ENCODE measurements around the gene CYP26B1.

The CYP26B1 gene, protein sequence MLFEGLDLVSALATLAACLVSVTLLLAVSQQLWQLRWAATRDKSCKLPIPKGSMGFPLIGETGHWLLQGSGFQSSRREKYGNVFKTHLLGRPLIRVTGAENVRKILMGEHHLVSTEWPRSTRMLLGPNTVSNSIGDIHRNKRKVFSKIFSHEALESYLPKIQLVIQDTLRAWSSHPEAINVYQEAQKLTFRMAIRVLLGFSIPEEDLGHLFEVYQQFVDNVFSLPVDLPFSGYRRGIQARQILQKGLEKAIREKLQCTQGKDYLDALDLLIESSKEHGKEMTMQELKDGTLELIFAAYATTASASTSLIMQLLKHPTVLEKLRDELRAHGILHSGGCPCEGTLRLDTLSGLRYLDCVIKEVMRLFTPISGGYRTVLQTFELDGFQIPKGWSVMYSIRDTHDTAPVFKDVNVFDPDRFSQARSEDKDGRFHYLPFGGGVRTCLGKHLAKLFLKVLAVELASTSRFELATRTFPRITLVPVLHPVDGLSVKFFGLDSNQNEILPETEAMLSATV

GRCh38 chr2:72147303-72147971 is at the start of gene CYP26B1:
CYP26B1 (minus strand) TSS chr2:72147862; CDS start chr2:72147834, 28 bp downstream.
- DNase-seq: no peak

DNA sequence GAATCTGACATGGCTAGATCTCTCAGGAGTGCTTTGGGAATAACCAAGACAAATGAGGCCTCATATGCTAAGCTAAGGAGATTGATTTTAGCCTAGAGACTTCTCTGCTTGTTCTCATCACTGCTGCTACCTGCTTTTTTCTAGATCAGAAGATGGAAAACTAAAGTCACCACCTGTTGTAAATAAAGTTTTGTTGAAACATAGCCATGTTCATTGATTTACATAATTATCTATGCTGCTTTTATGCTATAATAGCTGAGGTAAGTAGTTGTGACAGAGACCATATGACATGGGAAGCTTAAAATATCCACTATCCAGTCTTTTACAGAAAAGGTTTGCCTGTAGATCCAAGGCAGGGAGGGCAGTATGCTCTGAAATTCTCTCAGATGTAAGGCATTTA is 46.1 kb upstream of the CYP26B1 start:
- no peak for DNase-seq

DNA sequence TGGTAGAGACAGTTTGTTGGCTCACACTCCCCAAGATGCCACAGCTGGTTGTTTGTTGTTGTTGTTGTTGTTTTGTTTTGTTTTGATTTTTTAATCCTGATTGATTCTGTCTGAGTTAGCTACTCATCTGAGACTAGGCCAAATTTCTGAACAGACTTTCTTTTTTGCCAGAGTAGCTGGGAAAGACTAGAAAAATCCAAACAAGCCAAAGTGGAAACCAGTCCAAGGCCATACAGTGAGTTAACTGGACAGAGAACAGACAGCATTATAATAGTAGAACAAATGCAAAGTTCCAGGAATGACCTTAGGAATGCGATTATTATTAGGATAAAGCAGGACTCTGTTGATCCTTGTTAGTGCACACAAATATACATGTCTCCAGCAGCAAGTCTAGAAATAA is 43.8 kb upstream of the CYP26B1 start:
- DNase-seq: no peak

DNA sequence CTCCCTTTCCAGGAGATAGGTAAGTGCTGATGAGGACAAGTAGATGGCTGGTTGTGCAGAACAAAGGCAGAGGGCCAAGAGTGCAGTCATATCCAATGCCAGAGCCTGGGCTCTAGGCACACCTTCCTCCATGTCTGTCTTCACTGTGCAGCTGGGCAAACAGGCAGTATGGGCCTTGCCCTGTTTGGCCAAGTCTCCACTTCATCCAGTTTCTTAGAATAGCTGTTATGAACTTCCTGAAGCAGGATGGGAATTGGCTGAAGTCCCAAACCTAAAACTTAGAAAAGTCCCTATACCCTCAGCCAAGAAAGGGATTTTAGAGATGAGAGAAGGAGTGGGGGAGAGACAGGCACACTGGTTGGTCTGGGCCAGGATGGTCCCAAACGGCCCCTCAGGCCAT is 37.5 kb upstream of the CYP26B1 start:
- DNase-seq: no peak

GRCh38 chr2:72183466-72183865 is 35.8 kb upstream of the CYP26B1 start:
- DNase-seq: no peak

- no peak for DNase-seq
Observed at GRCh38 chr2:72183016-72183415, 35.4 kb upstream of the CYP26B1 start.

- no peak for DNase-seq
Observed at GRCh38 chr2:72182547-72182946, 34.9 kb upstream of the CYP26B1 start.

DNA sequence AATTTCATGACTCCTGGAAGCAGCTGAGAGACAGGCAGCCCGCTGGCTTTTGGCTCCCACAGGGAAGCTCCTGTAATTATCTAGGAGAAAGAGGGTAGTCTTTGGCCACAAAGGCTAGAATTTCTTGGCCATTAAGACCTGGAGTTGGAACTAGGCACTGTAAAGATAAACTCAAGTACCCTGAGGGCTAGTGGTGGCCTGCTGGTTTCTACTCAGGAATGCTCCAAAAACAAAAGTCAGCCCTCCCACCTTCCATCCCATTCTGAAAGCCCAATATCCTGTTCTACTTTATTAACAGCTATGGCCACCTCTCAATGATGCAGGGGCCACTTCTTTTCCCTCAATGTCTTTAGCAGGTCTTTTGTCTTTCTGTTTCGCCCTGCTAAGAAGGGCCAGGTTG is 34.0 kb upstream of the CYP26B1 start:
- no peak for DNase-seq

- no peak for DNase-seq
Observed at GRCh38 chr2:72180351-72180750, 32.7 kb upstream of the CYP26B1 start.

GRCh38 chr2:72178551-72178950 is 30.9 kb upstream of the CYP26B1 start:
- DNase-seq: no peak

DNA sequence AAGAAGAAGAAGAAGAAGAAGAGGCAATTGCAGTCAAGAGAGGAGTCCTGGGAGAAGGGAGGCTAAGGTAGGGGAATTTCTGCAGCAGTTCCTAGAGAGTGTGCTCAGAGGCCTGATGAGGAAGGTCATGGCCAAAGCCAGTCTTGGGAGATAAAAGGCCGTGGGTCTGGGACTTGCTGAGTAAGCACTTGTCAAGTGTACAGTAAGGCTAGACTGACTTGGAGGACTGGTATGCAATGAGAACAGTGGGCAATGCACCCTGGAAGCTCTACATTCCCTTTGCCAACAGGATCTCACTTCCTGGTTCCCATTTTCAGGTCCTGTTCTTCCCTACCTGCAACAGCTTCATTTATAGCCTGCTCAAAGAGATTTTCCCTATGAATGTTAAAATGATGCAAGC is 28.6 kb upstream of the CYP26B1 start:
- DNase-seq: no peak

DNA sequence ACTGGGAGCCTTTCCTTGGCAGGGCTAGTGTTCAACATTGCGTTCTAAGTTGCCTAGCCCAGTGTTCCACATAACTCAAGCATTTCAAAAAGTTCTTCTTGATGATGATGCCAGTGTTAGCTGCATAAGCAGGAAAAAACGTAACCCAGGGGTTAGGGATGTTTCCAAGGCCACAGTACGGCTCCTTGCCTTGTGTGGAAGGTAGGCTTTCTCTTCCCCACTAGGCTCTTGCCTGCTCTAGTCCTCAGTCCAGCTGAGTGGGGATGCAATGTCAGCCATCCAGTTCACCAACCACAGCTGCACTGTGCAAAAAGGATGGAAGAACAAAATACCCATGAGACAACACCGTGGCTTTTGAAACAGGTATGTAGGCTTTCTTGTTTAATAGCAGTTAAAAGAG is 28.0 kb upstream of the CYP26B1 start:
- no peak for DNase-seq

GRCh38 chr2:72173640-72174321 is 26.1 kb upstream of the CYP26B1 start:
- DNase-seq: no peak

DNA sequence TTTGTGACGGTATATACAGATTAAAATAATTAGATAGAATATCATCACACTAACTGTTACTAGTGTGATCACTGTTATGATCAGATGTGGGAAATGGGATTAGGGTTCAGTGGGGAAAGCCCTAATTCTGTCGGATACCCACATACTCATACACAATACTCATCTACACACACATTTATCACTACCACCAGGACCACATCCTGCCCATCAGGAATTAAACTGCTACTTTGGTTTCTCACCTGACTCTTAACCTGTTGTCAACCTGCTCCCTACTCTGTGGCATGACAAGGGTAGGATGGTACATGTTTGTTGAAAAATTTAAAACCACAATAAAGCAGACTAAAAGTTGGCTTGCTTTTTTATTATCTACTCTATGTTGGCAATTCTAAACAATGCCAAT is 24.8 kb upstream of the CYP26B1 start:
- no peak for DNase-seq

- peak; percentile 68 for DNase-seq
Observed at GRCh38 chr2:72166279-72166678, 18.6 kb upstream of the CYP26B1 start.

DNA sequence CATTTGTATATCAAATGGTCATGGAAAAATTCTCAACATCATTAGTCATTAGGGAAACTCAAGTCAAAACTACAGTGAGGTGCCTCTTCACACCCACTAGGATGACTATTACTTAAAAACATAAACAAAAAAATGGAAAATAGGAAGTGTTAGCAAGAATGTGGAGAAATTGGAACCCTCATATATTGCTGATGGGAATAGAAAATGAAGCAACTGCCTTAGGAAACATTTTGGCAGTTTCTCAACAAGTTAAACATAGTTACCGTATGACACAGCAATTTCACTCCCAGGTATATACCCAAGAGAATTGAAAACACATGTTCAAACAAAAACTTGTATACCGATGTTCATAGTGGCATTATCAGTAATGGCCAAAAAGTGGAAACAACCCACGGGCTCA is 18.1 kb upstream of the CYP26B1 start:
- DNase-seq: peak; percentile 71

GRCh38 chr2:72162574-72162973 is 14.9 kb upstream of the CYP26B1 start:
- DNase-seq: no peak

GRCh38 chr2:72159211-72159993 is 11.7 kb upstream of the CYP26B1 start:
- no peak for DNase-seq

DNA sequence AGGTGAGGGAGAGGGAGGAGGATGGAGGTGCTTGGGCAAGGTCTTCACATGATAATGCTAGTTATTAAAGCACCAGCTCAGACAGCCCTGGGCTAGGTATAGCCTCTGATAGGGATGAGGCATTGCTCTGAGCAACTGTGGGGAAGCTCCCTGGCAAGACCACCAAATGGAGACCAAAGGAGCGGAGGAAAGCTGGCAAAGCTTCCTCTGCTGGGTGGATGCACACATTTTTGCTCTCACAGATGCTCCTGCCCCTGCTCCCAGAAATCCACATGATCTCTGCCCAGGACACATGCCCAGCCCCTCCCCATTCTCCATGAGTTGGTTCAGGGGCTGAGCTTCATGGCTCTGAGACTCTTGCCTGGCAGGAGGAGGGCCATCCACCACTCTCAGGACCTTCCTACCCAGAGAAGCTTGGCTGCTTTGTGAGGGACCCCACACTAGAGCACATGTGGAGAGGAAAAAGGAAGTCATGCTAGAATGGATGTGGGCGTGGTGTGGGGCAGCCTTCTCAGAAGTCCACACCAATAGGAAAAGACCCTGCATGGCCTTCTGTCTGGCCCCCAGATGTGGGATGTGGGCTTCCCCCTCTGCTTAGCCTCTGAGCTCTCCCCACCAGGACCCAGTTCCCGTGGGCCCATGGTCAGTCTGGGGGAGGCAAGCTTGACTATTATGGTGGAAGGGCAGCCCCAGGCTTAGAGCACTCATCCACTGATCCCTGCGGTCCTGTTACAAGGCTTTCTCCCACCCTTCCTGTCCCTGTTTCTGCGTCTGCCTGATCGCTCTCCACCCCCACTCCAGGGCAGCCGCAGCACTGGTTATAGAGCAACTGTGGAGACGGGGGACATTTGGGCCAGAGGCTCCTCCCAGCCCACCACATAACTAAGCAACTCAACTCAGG is 10.5 kb upstream of the CYP26B1 start:
- no peak for DNase-seq

GRCh38 chr2:72156872-72157271 is 9.2 kb upstream of the CYP26B1 start:
- DNase-seq: no peak

- no peak for DNase-seq
Observed at GRCh38 chr2:72155737-72156136, 8.1 kb upstream of the CYP26B1 start.

- no peak for DNase-seq
Observed at GRCh38 chr2:72155151-72155550, 7.5 kb upstream of the CYP26B1 start.

Measured in HCEC 1CT (cell line).